Adrenal gland (tissue), 12 donors: ENCODE measurements around the gene ARHGAP6. TPM values are rescaled to one million over a fixed set of nuclear protein-coding genes. Genes with fewer than 3 reads are reported as not detected.
"Not testable (repeated sequence)": the region's sequence is repeated elsewhere in the genome, so short reads cannot be mapped to it uniquely, and the experiment has no call there.

Source experiments
- DNase-seq, 7 donors: peaks; one replicate each; pipeline ENCODE4 v3.0.0-alpha.2; 2019 to 2020
- H3K27ac ChIP-seq, 5 donors: fragments of 200-600 bp; sonication (generic) in 4 of 5; 1 replicate in 3 of 5; 2 replicates in 2 of 5; pipeline versions ENCODE4 v1.5.1 to v1.8.0; 2016 to 2020; ENCODE audit warnings: mild to moderate bottlenecking in 1 of 5
- H3K27me3 ChIP-seq: fragments of 200-600 bp; 2 replicates; pipeline ENCODE4 v1.8.0; 2021
- H3K36me3 ChIP-seq, 2 donors: fragments of 200-600 bp; replicated peaks in 1 of 2; 1 replicate in 1 of 2; 2 replicates in 1 of 2; pipeline versions ENCODE4 v1.5.1 to v1.8.0; 2018 to 2022
- H3K4me1 ChIP-seq, 2 donors: fragments of 200-600 bp; replicated peaks in 1 of 2; 1 replicate in 1 of 2; 2 replicates in 1 of 2; pipeline versions ENCODE4 v1.5.1 to v1.8.0; 2018 to 2021
- H3K4me3 ChIP-seq, 4 donors: fragments of 200-600 bp; sonication (generic) in 3 of 4; one replicate each; pipeline ENCODE4 v1.5.1; 2016 to 2018
- H3K9me3 ChIP-seq, 3 donors: fragments of 200-600 bp; sonication (generic) in 1 of 3; replicated peaks in 1 of 3; 1 replicate in 2 of 3; 2 replicates in 1 of 3; pipeline versions ENCODE4 v1.5.1 to v1.8.0; 2016 to 2021
- POLR2A ChIP-seq, 2 donors: fragments of 450-650 bp; IDR thresholded peaks; one replicate each; pipeline ENCODE4 v1.6.1; 2017; ENCODE audit warnings: antibody characterized with exemption in 2 of 2, mild to moderate bottlenecking in 2 of 2, moderate library complexity in 1 of 2
- WGBS, 4 donors: extraction: QIAGEN DNeasy Blood & Tissue Kit in 2 of 4; methylation state at CpG; one replicate each; pipeline versions ENCODE4 v1.1.5 to v1.1.7; 2013 to 2017; 5-methylcytosine and 5-hydroxymethylcytosine counted together
- intact Hi-C, 2 donors: fragments of 100-400 bp; cut with DNase I; formaldehyde crosslinking; loops; one replicate each; pipeline versions ENCODE4 v1.14.1 to v1.15.0; 2022 to 2023
- polyA plus RNA-seq, 3 donors: library from polyadenylated mRNA; stranded (reverse); fragments of 200-250 nt in 2 of 3; fragments of 350-450 nt in 1 of 3; fragmentation: Illumina TruSeq in 1 of 3; extraction: RNeasy Lipid Tissue Mini Kit (QIAGEN cat#74804) in 1 of 3; gene quantifications; one replicate each; pipeline ENCODE4 v1.2.3, GENCODE V29; 2013 to 2014
- total RNA-seq, 9 donors: library from RNA; depleted of rRNA in 4 of 9; stranded (reverse); fragments of >200 nt in 4 of 9; fragments of 120-200 nt in 1 of 9; fragmentation: NEBNext Ultra II Directional in 1 of 9; extraction: Animal tissue kit (Norgen Biotek cat#: 25700) in 1 of 9; gene quantifications; one replicate each; pipeline versions ENCODE4 v1.1.0 to v1.2.4, GENCODE V29; 2013 to 2023
- TF ChIP-seq, protein P1 (sequence below), 6 experiments: fragments of 450-650 bp in 4 of 6; fragments of 200-600 bp in 2 of 6; sonication (generic) in 1 of 6; IDR thresholded peaks; 1 replicate in 5 of 6; 2 replicates in 1 of 6; pipeline versions ENCODE4 v1.5.1 to v1.8.0; 2016 to 2021; ENCODE audit warnings: antibody characterized with exemption in 6 of 6, mild to moderate bottlenecking in 2 of 6, moderate library complexity in 1 of 6
- donor health status: healthy with polysubstance abuse.
- donor health status: Bipolar disorder and iron deficiency.
- donor health status: DM: yes; HTN: yes; CAD: no.
- donor health status: DM: no; HTN: no; CAD: no.
- donor health status: DM: no; HTN: no; CAD: no.
- donor health status: DM: yes; HTN: yes; CAD: no.

Gene ARHGAP6
- total and polyA plus RNA-seq, 12 donors = 0.78 to 4.2 (median 2.7) TPM

DNA sequence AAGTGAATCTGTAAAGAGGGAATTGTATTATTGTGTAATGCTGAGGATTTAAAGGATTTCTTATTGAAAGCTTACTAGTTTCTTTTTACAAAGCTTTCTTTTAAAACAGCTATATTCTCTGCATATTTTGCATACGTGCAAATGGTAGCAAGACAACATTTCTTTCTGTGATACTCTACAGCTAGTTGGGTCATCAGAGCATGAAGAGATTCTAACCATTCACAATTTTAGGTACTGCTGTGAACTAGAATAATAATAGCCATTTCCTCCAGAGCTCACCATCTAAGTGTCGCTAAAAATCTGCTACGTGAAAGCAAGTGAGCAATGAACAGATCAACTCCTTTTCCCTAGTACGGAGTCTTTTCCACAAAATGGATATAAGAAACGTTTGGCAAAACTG lies 37.3 kb downstream of the ARHGAP6 start:
- TF ChIP-seq, protein P1, sequence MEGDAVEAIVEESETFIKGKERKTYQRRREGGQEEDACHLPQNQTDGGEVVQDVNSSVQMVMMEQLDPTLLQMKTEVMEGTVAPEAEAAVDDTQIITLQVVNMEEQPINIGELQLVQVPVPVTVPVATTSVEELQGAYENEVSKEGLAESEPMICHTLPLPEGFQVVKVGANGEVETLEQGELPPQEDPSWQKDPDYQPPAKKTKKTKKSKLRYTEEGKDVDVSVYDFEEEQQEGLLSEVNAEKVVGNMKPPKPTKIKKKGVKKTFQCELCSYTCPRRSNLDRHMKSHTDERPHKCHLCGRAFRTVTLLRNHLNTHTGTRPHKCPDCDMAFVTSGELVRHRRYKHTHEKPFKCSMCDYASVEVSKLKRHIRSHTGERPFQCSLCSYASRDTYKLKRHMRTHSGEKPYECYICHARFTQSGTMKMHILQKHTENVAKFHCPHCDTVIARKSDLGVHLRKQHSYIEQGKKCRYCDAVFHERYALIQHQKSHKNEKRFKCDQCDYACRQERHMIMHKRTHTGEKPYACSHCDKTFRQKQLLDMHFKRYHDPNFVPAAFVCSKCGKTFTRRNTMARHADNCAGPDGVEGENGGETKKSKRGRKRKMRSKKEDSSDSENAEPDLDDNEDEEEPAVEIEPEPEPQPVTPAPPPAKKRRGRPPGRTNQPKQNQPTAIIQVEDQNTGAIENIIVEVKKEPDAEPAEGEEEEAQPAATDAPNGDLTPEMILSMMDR (IDR thresholded peaks at IDR 0.05) = no peak
- no peak for TF ChIP-seq POLR2A (IDR thresholded peaks at IDR 0.05)
- 57 to 71% (median 67%) methylated on average over 5 of the region's 5 CpGs for whole genome bisulfite sequencing, 4 donors
- H3K27me3 ChIP-seq = no peaks in the 10 kb centered on the region
- peaks cover 0 to 5% (median 0%) of the 10 kb centered on the region in 3 donors for H3K9me3 ChIP-seq
- no peak overlapping the region for H3K4me3 ChIP-seq
- DNase-seq = no peak
- intact Hi-C loops = no loop called here
- H3K36me3 ChIP-seq = no peaks in the 10 kb centered on the region
- H3K4me1 ChIP-seq = no peaks in the 10 kb centered on the region
- no peak overlapping the region for H3K27ac ChIP-seq

DNA sequence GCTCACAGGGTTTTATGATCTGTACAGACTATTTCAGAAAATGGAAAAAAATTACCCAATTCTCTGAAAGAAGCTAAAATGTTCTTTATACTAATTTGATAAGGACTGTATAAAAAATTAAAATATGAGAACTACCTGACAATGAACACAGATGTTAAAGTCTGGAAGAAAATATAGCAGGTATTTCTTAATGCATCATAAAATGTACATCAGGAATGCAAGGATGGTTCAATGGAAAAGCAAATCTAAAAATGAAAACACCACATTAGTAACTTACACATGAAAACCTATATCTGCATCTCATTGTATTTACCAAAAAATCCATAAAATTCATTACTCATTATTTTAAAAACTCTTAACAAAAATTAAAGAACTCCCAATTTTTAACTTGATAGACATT lies 39.4 kb downstream of the ARHGAP6 start:
- no peak overlapping the region for H3K4me3 ChIP-seq
- intact Hi-C loops = no loop called here
- no peaks in the 10 kb centered on the region for H3K36me3 ChIP-seq
- H3K27ac ChIP-seq = no peak overlapping the region
- H3K4me1 ChIP-seq = no peaks in the 10 kb centered on the region
- TF ChIP-seq, protein P1 (IDR thresholded peaks at IDR 0.05) = no peak
- no peak for TF ChIP-seq POLR2A (IDR thresholded peaks at IDR 0.05)
- DNase-seq = no peak
- no peaks in the 10 kb centered on the region for H3K27me3 ChIP-seq
- peaks cover 0 to 5% (median 0%) of the 10 kb centered on the region in 3 donors for H3K9me3 ChIP-seq

DNA sequence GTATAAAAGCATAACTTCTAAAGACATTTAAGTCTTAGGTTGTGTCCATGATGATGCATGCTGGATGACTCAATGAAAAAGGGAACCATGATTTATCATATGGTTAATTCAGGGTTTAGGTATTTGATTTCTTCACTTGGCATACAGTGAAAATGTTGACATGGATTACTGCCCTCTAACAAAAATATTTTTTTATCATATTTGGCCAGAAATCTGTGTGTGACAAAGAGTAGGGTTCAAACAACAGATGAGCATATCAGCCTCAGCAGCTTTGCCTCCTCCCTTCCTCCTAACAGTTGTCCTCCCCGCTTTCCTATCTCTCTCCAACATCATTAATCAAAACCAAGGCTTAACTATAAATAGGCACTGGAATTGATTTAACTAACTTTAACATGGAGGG lies 46.3 kb downstream of the ARHGAP6 start:
- peaks cover 17% of the 10 kb centered on the region for H3K27me3 ChIP-seq
- no peaks in the 10 kb centered on the region for H3K4me1 ChIP-seq
- H3K4me3 ChIP-seq = no peak overlapping the region
- intact Hi-C loops = no loop called here
- H3K36me3 ChIP-seq = no peaks in the 10 kb centered on the region
- no peak overlapping the region for H3K27ac ChIP-seq
- 14 to 36% (median 24%) methylated on average over 1 of the region's 1 CpG for WGBS, 4 donors
- no peak for DNase-seq
- TF ChIP-seq, protein P1 (IDR thresholded peaks at IDR 0.05) = no peak
- TF ChIP-seq POLR2A (IDR thresholded peaks at IDR 0.05) = no peak
- H3K9me3 ChIP-seq = no peaks in the 10 kb centered on the region

DNA sequence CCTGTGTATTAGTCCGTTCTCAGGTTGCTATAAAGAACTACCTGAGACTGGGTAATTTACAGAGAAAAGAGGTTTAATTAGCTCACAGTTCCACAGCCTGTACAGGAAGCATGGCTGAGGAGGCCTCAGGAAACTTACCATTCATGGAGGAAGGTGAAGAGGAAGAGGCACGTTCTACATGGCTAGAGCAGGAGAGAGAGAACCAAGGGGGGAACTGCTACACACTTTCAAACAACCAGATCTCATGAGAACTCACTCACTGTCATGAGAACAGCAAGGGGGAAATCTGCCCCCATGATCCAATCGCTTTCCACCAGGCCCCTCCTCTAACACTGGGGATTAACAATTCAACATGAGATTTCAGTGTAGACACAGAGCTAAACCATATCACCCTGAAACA lies 51.5 kb downstream of the ARHGAP6 start:
- H3K27me3 ChIP-seq, DNase-seq, H3K27ac ChIP-seq, H3K4me1 ChIP-seq, intact Hi-C loops, H3K9me3 ChIP-seq, H3K4me3 ChIP-seq, H3K36me3 ChIP-seq: not testable (repeated sequence)
- 62 to 77% (median 67%) methylated on average over 3 of the region's 3 CpGs for WGBS, 4 donors

DNA sequence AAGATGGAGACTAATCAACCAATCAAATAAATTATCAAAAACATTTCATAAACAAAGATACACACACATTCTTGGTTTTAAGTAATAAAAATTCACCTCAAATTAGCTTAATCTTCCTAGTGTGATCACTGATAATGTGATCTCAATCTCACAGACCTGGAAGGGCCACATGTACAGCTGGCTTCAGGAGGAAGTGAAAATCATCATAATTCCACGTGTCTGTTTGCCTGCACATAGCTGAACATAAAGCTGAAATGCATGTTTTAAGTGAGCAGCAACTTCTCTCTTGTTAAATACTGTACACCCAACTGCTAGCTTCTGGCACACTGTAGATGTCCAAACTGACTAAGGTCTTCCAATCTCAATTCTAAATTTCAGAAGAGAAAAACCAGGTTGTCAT lies 53.8 kb downstream of the ARHGAP6 start:
- Histone ChIP-seq H3K9me3 (no peaks in the 10 kb centered on the region), H3K27me3 (peaks cover 10% of the 10 kb centered on the region), H3K4me3 (no peak overlapping the region), H3K36me3 (no peaks in the 10 kb centered on the region), H3K27ac (no peak overlapping the region), H3K4me1 (no peaks in the 10 kb centered on the region)
- 21 to 43% (median 27%) methylated on average over 1 of the region's 1 CpG for WGBS, 4 donors
- TF ChIP-seq, protein P1 (IDR thresholded peaks at IDR 0.05) = no peak
- TF ChIP-seq POLR2A (IDR thresholded peaks at IDR 0.05) = no peak
- no peak for DNase-seq
- intact Hi-C loops = no loop called here
